ENCODE data around the gene CHRNA4. TPM values are rescaled to one million over a fixed set of nuclear protein-coding genes. Genes with fewer than 3 reads are reported as not detected.
A peak's percentile ranks its signal among the peaks of the same experiment; 100 is the strongest.

Gene CHRNA4
- total and polyA plus RNA-seq, 2 of the 13 experiments (the other 11 are each of a cell fraction or from before 2014, with no cell fraction given): not detected

DNA sequence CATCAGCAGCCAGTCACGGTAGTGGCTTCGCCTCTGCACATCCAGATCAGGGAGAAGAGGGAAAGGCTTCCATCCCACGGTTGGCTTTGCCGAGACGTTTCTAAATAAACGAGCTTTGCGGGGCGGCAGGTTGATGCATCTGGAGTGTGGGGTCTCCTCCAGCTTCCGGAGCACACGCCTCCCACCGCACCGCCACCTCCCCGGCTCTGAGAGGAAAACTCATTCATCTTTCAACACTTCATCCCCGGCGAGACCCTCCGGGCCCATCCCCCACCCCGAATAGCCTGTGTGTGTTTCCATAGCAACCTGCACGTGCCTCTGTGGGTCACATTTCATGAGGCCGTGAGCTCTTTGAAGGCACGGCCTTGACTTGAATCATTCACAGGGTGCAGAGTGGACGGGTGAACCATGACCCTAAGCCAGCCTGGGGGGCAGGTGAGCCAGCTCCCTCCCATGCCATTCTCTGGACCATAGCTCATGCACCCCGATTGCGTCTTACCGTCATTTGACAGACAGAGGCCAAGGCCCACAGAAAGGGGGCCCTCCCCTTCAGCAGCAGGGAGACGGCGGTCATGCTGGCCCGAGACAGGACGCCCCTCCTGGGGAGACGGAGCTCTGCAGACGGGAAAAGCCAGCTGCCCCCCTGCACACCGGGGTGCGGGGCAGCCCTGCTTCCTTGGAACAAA, 16.2 kb upstream of the CHRNA4 start (continued):
- TF ChIP-seq, protein P1, sequence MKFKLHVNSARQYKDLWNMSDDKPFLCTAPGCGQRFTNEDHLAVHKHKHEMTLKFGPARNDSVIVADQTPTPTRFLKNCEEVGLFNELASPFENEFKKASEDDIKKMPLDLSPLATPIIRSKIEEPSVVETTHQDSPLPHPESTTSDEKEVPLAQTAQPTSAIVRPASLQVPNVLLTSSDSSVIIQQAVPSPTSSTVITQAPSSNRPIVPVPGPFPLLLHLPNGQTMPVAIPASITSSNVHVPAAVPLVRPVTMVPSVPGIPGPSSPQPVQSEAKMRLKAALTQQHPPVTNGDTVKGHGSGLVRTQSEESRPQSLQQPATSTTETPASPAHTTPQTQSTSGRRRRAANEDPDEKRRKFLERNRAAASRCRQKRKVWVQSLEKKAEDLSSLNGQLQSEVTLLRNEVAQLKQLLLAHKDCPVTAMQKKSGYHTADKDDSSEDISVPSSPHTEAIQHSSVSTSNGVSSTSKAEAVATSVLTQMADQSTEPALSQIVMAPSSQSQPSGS (CRISPR knock-in tag; IDR thresholded peaks at IDR 0.05): 0 out of 2 replicates have a peak, but pooled peaks have one; percentile 36
- TF ChIP-seq, protein P2, sequence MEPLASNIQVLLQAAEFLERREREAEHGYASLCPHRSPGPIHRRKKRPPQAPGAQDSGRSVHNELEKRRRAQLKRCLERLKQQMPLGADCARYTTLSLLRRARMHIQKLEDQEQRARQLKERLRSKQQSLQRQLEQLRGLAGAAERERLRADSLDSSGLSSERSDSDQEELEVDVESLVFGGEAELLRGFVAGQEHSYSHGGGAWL (CRISPR knock-in tag; IDR thresholded peaks at IDR 0.05): no peak
- TF ChIP-seq, protein P3, sequence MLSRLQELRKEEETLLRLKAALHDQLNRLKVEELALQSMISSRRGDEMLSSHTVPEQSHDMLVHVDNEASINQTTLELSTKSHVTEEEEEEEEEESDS (CRISPR knock-in tag; IDR thresholded peaks at IDR 0.05; ENCODE audit: borderline replicate concordance): no peak
- TF ChIP-seq ZNF264 (CRISPR knock-in tag; IDR thresholded peaks at IDR 0.05) (no peak), ZNF550 (CRISPR knock-in tag; IDR thresholded peaks at IDR 0.05; ENCODE audit: borderline replicate concordance) (no peak), TRIM24 (CRISPR knock-in tag; IDR thresholded peaks at IDR 0.05) (no peak), ZNF12 (CRISPR knock-in tag; IDR thresholded peaks at IDR 0.05) (no peak), ZNF333 (CRISPR knock-in tag; IDR thresholded peaks at IDR 0.05; ENCODE audit: borderline replicate concordance) (no peak), PTBP1 (IDR thresholded peaks at IDR 0.05; ENCODE audit: low read depth, low read length, poor library complexity, severe bottlenecking) (no peak), RFX1 (IDR thresholded peaks at IDR 0.05) (peak; percentile 74), BHLHE40 (IDR thresholded peaks at IDR 0.05; ENCODE audit: low read length) (peak; percentile 98), KMT2B (CRISPR knock-in tag; IDR thresholded peaks at IDR 0.05) (no peak), GABPB1 (CRISPR knock-in tag; IDR thresholded peaks at IDR 0.05) (no peak)
- TF ChIP-seq, protein P4, sequence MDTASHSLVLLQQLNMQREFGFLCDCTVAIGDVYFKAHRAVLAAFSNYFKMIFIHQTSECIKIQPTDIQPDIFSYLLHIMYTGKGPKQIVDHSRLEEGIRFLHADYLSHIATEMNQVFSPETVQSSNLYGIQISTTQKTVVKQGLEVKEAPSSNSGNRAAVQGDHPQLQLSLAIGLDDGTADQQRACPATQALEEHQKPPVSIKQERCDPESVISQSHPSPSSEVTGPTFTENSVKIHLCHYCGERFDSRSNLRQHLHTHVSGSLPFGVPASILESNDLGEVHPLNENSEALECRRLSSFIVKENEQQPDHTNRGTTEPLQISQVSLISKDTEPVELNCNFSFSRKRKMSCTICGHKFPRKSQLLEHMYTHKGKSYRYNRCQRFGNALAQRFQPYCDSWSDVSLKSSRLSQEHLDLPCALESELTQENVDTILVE (CRISPR knock-in tag; IDR thresholded peaks at IDR 0.05): no peak
- TF ChIP-seq, protein P5, sequence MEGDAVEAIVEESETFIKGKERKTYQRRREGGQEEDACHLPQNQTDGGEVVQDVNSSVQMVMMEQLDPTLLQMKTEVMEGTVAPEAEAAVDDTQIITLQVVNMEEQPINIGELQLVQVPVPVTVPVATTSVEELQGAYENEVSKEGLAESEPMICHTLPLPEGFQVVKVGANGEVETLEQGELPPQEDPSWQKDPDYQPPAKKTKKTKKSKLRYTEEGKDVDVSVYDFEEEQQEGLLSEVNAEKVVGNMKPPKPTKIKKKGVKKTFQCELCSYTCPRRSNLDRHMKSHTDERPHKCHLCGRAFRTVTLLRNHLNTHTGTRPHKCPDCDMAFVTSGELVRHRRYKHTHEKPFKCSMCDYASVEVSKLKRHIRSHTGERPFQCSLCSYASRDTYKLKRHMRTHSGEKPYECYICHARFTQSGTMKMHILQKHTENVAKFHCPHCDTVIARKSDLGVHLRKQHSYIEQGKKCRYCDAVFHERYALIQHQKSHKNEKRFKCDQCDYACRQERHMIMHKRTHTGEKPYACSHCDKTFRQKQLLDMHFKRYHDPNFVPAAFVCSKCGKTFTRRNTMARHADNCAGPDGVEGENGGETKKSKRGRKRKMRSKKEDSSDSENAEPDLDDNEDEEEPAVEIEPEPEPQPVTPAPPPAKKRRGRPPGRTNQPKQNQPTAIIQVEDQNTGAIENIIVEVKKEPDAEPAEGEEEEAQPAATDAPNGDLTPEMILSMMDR (CRISPR knock-in tag; IDR thresholded peaks at IDR 0.05): peak; percentile 15; the same call in 1 of the 2 replicates
- TF ChIP-seq, protein P6, sequence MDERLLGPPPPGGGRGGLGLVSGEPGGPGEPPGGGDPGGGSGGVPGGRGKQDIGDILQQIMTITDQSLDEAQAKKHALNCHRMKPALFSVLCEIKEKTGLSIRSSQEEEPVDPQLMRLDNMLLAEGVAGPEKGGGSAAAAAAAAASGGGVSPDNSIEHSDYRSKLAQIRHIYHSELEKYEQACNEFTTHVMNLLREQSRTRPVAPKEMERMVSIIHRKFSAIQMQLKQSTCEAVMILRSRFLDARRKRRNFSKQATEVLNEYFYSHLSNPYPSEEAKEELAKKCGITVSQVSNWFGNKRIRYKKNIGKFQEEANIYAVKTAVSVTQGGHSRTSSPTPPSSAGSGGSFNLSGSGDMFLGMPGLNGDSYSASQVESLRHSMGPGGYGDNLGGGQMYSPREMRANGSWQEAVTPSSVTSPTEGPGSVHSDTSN (CRISPR knock-in tag; IDR thresholded peaks at IDR 0.05): no peak
- TF ChIP-seq, protein P7, sequence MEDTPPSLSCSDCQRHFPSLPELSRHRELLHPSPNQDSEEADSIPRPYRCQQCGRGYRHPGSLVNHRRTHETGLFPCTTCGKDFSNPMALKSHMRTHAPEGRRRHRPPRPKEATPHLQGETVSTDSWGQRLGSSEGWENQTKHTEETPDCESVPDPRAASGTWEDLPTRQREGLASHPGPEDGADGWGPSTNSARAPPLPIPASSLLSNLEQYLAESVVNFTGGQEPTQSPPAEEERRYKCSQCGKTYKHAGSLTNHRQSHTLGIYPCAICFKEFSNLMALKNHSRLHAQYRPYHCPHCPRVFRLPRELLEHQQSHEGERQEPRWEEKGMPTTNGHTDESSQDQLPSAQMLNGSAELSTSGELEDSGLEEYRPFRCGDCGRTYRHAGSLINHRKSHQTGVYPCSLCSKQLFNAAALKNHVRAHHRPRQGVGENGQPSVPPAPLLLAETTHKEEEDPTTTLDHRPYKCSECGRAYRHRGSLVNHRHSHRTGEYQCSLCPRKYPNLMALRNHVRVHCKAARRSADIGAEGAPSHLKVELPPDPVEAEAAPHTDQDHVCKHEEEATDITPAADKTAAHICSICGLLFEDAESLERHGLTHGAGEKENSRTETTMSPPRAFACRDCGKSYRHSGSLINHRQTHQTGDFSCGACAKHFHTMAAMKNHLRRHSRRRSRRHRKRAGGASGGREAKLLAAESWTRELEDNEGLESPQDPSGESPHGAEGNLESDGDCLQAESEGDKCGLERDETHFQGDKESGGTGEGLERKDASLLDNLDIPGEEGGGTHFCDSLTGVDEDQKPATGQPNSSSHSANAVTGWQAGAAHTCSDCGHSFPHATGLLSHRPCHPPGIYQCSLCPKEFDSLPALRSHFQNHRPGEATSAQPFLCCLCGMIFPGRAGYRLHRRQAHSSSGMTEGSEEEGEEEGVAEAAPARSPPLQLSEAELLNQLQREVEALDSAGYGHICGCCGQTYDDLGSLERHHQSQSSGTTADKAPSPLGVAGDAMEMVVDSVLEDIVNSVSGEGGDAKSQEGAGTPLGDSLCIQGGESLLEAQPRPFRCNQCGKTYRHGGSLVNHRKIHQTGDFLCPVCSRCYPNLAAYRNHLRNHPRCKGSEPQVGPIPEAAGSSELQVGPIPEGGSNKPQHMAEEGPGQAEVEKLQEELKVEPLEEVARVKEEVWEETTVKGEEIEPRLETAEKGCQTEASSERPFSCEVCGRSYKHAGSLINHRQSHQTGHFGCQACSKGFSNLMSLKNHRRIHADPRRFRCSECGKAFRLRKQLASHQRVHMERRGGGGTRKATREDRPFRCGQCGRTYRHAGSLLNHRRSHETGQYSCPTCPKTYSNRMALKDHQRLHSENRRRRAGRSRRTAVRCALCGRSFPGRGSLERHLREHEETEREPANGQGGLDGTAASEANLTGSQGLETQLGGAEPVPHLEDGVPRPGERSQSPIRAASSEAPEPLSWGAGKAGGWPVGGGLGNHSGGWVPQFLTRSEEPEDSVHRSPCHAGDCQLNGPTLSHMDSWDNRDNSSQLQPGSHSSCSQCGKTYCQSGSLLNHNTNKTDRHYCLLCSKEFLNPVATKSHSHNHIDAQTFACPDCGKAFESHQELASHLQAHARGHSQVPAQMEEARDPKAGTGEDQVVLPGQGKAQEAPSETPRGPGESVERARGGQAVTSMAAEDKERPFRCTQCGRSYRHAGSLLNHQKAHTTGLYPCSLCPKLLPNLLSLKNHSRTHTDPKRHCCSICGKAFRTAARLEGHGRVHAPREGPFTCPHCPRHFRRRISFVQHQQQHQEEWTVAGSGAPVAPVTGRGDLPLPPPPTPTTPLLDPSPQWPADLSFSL (CRISPR knock-in tag; IDR thresholded peaks at IDR 0.05): no peak
